Skeletal muscle cell (primary cell): ENCODE results near the gene WFS1.

Experiments used
- DNase-seq: peaks from one replicate; pipeline ENCODE4 v3.0.0-alpha.2; 2010; ENCODE audit warnings: low read depth
- H3K4me3 ChIP-seq: 2 replicates; pipeline ENCODE4 v1.5.1; 2011; ENCODE audit warnings: low read depth, mild to moderate bottlenecking, control low read depth, low read length, moderate library complexity

WFS1 gene

DNA sequence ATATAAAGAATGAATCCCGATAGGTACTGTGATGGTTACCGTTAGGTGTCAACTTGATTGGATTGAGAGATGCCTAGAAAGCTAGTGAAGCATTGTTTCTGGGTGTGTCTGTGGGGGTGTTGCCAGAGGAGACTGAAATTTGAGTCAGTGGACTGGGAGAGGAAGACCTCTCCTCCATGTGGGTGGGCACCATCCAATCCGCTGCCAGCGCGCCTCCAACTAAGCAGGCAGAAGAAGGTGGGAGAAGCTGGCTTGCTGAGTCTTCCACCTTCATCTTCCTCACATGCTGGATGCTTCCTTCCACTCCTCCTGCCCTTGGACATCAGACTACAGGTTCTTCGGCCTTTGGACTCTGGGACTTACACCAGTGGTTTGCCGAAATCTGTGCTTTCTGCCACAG is 40.1 kb downstream of the WFS1 start:
- no peak overlapping the region for H3K4me3 ChIP-seq
- DNase-seq, result no peak

DNA sequence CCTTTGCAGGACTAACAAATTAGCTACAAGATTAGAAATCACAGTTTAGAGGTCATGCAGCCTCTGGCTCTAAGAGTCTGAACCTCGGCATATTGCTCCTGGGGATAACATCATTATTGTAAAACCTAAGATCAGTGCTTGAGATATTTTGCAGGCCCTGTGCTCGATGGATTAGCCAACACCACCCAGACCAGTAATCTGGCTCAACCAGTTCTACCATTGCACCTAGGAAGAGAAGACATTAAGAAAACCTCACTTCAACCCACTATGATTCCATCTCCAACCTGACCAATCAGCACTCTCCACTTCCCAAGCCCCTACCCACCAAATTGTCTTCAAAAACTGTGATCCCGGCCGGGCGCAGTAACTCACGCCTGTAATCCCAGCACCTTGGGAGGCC is 43.6 kb downstream of the WFS1 start:
- DNase-seq, result no peak

DNA sequence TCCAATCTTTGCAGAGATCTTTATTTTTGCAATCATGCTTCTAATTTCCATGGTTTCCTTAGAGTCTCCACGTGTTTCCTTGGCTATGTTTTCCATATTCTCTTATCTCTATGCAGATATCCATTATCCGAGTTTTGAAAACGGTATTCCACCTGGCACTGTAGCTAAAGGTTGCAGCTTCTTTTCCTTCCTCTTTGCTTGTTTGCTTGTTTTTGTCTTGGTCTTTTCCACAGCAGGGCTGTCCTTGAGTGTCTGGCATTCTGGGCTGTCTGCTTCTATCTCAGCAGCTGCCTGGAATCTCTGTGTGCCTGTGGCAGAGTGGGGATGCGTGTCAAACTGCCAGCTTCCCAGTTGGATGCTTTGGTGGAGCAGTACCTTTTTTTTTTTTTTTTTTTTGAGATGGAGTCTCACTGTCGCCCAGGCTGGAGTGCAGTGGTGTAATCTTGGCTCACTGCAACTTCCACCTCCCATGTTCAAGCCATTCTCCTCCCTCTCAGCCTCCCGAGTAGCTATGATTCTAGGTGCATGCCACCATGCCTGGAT is 46.9 kb downstream of the WFS1 start:
- no peak overlapping the region for H3K4me3 ChIP-seq
- DNase-seq, result no peak

More for the DNA sequence above, 43.6 kb downstream of the WFS1 start:
- H3K4me3 ChIP-seq, result no peak overlapping the region

DNA sequence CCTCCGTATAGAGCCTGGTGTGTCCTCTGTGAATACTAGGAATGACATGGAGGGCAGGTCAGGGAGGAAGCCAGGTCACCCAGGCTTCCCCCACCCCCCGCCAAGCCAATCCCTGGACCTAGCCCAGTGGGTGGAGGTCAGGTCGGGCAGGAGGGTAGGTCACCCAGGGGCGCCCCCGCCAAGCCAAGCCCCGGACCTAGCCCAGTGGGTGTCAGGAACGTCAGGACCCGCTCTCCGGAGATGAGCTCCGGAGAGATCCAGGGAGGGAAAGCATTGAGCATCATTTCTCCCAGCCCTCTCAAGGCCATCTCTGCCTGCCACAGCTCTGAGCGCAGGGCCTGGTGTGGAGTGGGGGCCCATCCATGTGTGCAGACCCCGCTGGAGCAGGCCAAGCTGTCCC is 48.6 kb downstream of the WFS1 start:
- DNase-seq, result no peak
- no peak overlapping the region for H3K4me3 ChIP-seq

DNA sequence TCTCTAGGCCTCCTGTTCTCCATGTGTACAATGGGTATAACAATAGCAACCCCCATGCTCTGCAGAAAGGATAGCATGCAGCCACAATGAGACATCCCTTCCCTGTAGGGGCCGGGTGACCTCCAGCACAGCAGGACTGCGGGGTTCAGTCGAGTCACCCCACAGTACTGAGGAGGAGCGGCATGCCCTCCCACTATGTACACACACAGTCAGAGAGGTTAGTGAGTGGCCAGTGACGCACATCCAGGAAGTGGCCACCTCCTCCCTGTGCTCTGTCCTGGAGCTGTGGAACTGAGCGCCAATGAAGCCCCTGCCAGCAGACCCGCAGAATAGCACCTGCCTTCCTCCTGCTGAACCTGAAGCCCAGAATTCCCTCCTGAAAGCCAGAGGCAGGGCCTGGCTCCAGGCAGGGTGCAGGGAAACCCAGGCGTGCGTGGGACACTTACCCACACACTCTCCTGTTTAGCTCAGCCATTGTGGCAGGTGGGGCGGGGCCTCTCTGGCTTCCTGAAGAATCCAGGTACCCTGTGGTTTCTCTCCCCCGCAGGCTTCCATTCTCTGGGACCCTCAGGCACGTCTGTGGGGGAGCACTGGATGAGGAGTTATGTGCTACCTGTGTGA is 50.0 kb downstream of the WFS1 start:
- DNase-seq, result no peak
- H3K4me3 ChIP-seq, result no peak overlapping the region

DNA sequence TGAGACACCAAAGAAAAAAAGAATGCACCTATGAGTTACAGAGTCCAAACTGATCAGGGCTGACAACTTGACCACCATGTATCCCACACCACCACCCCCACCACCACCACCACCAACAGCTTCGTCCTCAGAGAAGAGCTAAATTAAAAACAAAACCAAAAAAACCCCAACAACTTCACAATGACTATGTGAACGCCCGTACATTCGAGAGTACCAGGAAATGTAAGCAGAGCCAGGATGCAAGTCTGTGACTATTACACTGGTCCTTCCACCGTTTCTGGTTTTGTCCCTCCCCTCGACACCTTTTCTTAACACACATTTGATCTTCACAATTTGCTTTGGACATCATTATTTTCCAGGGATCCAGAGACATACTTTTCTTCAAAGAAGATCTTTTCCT is 51.0 kb downstream of the WFS1 start:
- H3K4me3 ChIP-seq, result no peak overlapping the region
- no peak for DNase-seq

DNA sequence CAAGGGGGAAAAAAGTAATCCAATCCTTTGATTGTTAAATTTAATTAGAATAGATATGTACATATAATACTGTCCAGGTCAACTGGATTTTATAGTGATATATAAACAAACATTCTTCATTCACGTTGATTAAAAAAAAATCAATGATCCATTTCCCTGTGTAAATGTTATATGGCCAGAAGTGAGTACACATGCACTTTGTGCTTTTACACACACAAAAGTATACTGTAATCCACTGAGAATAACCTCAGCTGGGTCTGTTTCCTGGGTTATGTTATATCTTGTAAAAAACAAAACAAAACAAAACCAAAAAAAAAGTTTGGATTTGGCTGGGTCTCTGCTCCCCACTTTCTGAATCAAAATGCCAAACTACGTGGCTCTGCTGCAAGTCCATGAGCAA is 51.7 kb downstream of the WFS1 start:
- no peak for DNase-seq
- no peak overlapping the region for H3K4me3 ChIP-seq

DNA sequence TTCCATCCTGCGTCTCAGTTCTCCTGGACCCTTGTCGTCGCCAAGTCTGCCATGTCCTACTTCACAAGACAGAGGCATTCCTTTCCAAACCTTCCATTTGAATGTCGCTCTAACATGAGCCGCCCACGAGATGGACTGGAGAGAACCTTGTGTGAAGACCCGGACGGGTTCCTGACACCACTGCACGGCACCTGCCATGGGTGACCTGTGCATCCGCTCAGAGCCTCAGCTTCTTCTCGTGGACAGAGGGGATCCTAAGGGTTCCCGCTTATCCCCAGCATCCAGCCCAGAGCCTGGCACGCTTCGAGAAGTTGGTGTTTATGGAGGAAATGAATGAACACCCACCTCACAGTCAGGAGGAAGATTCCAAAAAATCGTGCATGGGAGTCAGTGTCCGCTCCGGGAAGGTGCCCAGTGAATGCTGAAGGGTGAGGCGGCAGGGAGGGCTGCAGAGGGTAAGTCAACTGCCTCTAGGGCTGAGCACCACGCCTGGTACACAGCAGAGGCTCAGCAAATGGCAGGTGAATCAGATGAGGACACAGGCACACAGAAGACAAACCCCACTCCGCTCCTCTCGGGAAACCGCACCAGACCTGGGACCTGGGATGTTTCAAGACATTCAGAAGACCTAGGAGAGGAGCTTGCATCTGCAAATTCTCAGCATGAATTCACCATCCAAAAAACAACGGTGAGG is 52.6 kb downstream of the WFS1 start:
- no peak overlapping the region for H3K4me3 ChIP-seq
- no peak for DNase-seq

DNA sequence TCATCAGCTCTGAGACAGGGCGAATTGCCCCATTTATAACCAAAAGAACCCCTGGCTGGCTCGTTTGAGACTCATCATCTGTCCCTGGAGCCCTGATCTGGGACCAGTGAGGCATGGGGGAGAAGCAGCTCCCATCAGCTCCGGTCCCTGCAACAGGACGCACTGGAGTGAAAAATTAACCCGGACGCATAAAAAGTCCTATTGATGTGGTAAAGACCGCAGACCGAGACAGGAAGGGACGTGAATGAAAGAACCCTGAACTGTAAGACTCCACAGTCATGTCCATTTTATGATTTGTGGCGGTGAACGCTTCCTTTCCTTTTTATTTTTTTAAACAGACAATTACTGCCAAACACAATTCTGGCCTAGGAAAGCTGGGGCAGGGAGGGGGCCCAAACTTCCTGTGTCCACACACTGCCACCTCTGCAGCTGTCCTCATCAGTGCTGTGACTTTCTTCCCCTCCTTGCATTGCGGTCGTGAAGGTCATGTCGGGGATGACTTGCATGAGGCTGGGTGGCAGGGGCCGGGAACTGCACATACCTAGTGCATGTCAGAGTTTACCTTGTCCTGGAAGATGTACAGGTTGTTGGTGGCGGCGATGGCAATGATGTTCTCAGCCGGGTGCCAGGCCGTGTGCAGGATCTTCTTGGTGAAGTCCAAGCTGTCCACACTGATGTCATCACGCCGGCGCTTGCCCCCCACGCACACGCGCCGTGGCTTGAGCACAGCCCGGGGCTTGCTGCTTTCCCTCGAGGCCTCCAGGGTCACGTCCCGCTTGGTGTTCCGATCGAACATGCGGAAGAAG is 53.3 kb downstream of the WFS1 start:
- H3K4me3 ChIP-seq, result no peak overlapping the region

DNA sequence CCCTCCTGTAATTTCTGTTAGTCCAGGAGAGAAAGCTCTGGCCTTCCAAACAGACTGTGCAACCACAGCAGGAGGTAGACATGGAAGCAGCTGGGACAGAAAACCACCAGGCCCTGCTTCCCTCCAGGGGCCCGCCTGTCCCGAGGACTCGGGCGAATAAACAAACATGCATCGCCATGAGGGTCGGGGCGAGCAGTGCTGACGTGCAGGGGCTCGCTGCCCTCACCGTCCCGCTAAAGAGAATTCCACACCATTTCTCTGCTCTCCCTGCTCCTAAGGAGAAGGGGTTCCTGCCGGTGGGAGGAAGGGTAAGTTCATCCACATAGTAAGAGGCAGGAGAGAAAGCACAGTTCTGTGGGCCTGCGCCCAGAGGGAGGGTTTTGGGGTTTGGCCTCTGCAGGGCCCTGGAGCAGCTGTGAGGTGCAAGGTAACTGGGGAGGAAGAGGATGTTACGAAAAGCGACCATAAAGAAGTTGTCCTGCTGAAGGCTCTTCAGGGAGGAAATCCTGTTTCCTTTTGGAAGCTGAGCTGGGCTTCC is 54.9 kb downstream of the WFS1 start:
- no peak overlapping the region for H3K4me3 ChIP-seq
- no peak for DNase-seq

More for the DNA sequence above, 53.3 kb downstream of the WFS1 start:
- no peak for DNase-seq

DNA sequence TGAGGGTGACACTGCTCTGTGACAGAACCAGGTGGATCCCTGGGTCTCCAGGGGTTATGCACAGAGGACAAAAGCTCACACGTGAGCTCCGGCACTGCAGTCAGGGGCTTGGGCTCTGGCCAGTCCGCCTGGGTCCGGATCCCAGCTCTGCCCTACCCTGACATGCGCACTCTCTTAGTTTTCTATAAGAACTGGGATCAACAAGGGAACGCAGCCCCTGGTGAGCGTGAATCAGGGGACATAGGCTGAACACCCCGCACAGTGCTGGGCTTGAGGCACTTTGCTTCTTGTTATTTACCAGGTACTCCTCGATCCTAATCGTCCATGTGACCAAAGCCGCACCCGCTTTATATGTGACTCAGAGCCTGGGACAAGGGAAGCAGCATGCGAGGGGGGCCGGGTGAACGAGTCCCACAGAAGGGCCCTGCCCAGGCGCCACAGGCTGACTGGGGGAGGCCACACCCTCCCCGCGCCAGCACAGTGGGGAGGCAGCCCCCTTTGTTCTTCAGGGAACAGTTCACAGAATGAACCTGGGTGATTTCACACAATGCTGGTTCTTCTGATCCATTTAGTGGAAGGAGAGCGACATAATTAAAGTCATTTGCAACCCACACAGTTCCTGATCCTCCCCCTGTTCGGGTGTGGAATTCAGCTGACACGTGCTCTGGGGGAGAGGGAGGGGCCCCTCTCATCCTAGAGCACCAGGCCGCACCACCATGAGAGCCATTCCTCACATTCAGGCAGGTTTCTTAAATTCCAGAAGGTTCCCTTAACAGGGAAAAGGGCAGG is 55.5 kb downstream of the WFS1 start:
- no peak for DNase-seq
- H3K4me3 ChIP-seq, result no peak overlapping the region

DNA sequence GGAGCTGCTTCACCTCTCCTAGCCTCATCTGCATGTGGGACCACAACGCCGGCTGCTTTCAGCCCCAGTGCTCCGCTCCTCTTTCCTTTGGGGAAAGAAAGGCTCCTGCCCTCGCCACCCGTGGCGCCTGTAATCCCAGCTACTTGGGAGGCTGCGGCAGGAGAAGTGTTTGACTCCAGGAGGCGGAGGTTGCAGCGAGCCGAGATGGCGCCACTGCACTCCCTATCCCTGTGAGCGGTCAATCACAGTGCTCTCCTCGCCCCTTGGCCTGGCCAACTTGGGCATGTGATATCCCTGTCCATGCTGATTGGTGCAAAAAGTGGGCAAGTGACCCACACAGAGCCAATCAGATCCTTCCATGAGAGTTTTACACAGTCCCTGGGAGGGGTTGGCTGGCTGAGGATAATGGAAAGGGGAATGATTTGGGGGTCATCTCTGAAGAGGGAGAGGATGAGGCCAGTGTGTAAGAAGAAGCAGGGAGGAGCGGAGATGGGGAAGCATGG is 56.2 kb downstream of the WFS1 start:
- no peak for DNase-seq
- no peak overlapping the region for H3K4me3 ChIP-seq

DNA sequence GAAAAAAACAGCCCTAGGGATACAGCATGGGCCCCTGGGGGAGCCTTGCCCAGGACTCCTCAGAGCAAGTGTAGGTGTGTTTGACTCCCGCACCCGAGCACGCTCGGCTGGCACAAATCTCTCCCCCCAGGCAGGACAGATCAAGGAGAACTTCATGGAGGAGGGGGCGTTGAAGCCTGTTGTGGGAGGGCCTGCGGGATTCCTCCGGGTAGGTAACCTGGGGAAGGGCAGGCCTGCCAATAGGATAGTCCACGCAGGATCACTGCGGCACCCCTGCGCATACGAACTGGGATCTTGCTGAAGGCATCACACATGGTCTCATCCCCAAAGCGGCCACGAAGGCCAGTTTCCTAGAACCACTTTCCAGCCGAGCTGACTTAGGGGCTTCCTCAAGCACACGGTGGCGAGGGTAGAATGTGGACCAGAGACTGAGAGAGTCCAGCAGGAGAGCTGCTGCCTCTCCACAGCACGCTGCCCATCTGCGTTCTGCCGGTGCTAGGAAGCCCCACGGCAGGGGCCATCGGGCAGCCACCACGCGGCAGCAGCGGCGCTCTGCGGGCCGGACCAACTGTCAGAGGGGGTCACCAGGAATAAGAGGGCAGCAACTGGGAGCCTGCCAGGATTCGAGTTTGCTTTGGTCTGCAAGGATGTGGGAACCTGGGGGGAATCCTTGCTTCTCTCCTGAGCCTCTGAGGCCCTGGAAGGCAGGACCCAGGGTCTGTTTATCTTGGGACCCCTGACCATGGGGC is 56.8 kb downstream of the WFS1 start:
- no peak for DNase-seq

DNA sequence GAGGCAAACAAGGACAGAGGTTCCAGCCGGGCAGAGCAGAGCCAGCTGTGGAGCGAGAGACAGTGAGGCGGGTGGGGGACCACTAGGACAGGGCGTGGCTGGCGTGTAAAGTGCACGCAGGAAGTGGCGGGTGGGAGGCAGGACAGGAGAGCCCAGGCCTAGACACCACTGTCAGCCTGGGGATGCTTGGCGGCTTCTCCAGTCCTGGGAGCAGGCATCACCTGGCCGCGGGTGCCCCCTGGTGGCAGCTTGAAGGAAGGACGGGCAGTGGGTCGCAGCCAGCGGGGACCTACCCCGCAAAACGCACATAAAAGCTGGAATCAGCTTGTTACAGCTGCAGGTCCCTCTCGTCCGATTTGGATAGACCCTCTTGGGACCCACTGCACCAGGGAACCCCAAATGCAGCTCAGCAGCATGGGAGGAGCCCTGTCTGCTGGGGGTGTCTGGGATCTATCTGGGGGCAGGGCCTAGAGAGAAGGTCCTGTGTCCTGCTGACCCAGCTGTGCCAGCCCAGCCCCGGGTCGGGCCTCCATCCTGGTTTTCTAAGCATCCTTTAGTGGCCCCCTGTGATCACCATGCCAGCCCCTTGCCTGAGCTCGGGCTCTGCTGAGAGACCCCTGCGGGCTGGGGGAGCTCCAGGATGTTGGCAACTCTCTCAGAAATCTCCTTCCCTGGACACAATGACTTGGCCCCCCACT is 57.7 kb downstream of the WFS1 start:
- no peak overlapping the region for H3K4me3 ChIP-seq
- DNase-seq, result no peak

More for the DNA sequence above, 56.8 kb downstream of the WFS1 start:
- no peak overlapping the region for H3K4me3 ChIP-seq

DNA sequence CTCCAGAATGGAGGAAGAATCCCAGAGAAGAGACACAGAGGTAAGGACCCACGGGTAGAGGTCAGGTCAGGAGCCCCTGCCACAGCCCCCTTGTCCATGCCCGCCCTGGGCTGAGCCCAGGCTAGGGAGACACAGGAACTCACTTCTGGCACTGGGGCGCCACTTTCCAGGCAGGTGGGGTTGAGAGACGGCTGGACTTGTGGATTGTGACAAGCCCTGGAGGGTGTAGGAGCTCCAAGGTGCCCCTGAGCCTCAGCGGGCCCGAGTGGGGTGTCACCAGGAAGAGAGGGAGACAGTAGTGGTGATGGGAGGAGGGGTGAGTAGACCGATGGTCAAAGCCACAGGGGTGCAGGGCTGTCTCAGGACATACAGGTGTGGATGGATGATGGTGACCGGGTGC is 58.9 kb downstream of the WFS1 start:
- no peak for DNase-seq
- no peak overlapping the region for H3K4me3 ChIP-seq

DNA sequence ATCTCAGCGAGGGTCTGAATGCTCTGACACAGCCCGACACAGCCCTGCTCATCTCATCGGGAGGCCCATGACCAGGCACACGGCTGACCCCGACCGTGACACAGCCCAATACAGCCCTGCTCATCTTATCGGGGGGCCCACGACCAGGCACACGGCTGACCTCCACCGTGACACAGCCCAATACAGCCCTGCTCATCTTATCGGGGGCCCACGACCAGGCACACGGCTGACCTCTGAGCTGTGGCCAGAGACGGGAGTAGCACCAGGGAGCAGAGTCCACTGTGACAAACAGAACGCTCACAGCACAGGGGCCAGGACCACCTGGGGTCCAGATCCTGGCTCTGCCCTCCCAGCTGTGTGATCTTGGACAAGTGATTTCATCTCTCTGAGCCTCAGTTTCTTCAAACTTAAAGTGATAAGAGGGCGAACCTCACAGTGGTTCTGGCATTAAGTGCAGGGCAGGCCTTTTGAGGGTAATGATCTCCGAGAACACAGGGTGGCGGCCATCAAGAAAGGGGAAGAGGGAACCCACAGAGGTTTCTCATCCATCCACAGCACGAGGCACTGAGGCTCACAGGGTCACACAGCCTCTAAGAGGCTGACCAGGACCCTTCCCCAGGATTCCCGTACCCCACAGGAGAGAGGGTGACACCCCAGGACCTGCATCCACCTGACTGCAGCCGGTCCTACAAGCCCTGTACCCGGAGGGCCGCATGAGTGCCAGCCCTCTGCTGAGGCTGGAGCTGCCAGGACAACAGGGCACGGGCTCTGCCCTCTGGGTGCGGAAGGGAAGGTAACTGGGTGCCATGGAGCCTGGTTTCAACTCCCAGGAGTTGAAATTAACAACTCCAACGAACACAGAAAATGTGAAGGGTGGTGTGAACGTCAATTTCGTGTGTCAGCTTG is 60.1 kb downstream of the WFS1 start:
- no peak overlapping the region for H3K4me3 ChIP-seq
- DNase-seq, result no peak

DNA sequence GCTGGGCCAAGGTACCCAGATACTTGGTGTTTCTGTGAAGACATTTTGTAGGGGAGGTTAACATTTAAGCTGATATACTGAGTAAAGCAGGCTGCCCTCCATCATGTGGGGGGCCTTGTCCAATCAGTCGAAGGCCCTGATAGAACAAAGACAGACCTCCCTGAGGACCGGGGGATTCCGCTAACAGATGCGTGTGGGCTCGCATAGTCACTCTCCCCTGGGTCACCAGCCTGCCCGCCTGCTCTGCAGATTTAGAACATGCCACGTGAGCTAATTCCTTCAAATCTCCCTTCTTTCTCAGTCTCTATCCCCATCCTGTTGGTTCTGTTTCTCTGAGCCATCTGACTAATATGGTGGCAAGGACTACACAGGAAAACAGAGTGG is 60.7 kb downstream of the WFS1 start:
- no peak for DNase-seq
- no peak overlapping the region for H3K4me3 ChIP-seq
